ENCODE data around the gene ZNF844.
"Not testable (repeated sequence)": the region's sequence is repeated elsewhere in the genome, so short reads cannot be mapped to it uniquely, and the experiment has no call there.

ZNF844 gene

GRCh38 chr19:12042893-12043292 lies 21.6 kb upstream of the ZNF844 start:
- TF ChIP-seq CTCF (IDR thresholded peaks at IDR 0.05; ENCODE audit: low read depth, low read length), result no peak
- no peak overlapping the region for H3K4me3 ChIP-seq (ENCODE audit: low read depth, low read length)

GRCh38 chr19:12043752-12044422 lies 20.6 kb upstream of the ZNF844 start:
- TF ChIP-seq CTCF (IDR thresholded peaks at IDR 0.05; ENCODE audit: low read depth, low read length), result no peak
- H3K4me3 ChIP-seq (ENCODE audit: low read depth, low read length), result no peak overlapping the region

- no peak overlapping the region for H3K4me3 ChIP-seq (ENCODE audit: low read depth, low read length)
- no peak for TF ChIP-seq CTCF (IDR thresholded peaks at IDR 0.05; ENCODE audit: low read depth, low read length)
These were observed 16.7 kb upstream of the ZNF844 start for GRCh38 chr19:12047868-12048267.

- no peak for TF ChIP-seq CTCF (IDR thresholded peaks at IDR 0.05; ENCODE audit: low read depth, low read length)
- peak overlapping the region; percentile 80 for H3K4me3 ChIP-seq (ENCODE audit: low read depth, low read length)
These were observed 12.4 kb upstream of the ZNF844 start for GRCh38 chr19:12052091-12052496.

- H3K4me3 ChIP-seq (ENCODE audit: low read depth, low read length), result peak within 1 kb of the TSS; percentile 80
- peak; percentile 8; the same call in 1 of the 2 replicates for TF ChIP-seq CTCF (IDR thresholded peaks at IDR 0.05; ENCODE audit: low read depth, low read length)
These were observed 11.9 kb upstream of the ZNF844 start, which contains the start of gene ZNF878 for GRCh38 chr19:12052497-12053169. Gene ZNF878, minus strand, starts transcription at chr19:12052961. Its CDS starts 160 bp downstream, at chr19:12052801.

GRCh38 chr19:12055784-12056183 lies 8.7 kb upstream of the ZNF844 start:
- no peak for TF ChIP-seq CTCF (IDR thresholded peaks at IDR 0.05; ENCODE audit: low read depth, low read length)
- H3K4me3 ChIP-seq (ENCODE audit: low read depth, low read length), result no peak overlapping the region

GRCh38 chr19:12075538-12076139 lies 11.1 kb downstream of the ZNF844 start:
- no peak for TF ChIP-seq CTCF (IDR thresholded peaks at IDR 0.05; ENCODE audit: low read depth, low read length)
- no peak overlapping the region for H3K4me3 ChIP-seq (ENCODE audit: low read depth, low read length)

GRCh38 chr19:12076331-12076730 lies 11.8 kb downstream of the ZNF844 start:
- H3K4me3 ChIP-seq (ENCODE audit: low read depth, low read length), result not testable (repeated sequence)

Data from WI38 (cell line).